ENCODE data around the gene MMP20. TPM values are rescaled to one million over a fixed set of nuclear protein-coding genes. Genes with fewer than 3 reads are reported as not detected.

MMP20 gene
- polyA plus RNA-seq, 1 of the 3 experiments (the other 2 are of a cell fraction) = not detected

DNA sequence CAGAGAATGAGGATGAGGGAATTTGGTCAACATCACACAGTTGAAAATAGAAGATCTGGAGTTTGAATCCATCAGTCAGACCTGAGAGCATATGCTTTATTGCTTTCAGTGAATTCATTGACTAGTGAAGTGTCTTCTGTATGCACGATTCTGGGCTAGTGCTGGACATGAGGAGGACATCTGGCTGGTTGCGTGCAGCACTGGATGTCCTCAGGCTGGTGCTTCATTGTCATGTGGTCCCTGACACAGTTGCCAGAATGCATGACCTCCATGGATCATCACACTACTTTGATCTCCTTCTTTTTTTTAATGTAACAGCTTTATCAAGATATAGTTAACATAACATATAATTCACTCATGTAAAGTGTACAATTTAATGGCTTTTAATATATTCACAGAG is 50.1 kb downstream of the MMP20 start:
- H3K4me2 ChIP-seq = no peak overlapping the region
- no peaks in the 10 kb centered on the region for H3K9me3 ChIP-seq
- POLR2A ChIA-PET = no interaction called here
- no peaks in the 10 kb centered on the region for H3K36me3 ChIP-seq (replicated peaks in 1 of 2; ENCODE audit: control insufficient read depth in 1 of 2, insufficient read depth in 2 of 2, low read length in 1 of 2)
- no peak overlapping the region for H2AFZ ChIP-seq (ENCODE audit: low read depth)
- no peak for TF ChIP-seq RAD21 (IDR thresholded peaks at IDR 0.05; ENCODE audit: low read length)
- TF ChIP-seq USF1 (IDR thresholded peaks at IDR 0.05; ENCODE audit: borderline replicate concordance, low read depth) = no peak
- TF ChIP-seq TEAD4 (IDR thresholded peaks at IDR 0.05; ENCODE audit: borderline replicate concordance, insufficient read depth) = no peak
- no peak for TF ChIP-seq RCOR1 (IDR thresholded peaks at IDR 0.05; ENCODE audit: low read length)
- TF ChIP-seq SIN3A (IDR thresholded peaks at IDR 0.05; ENCODE audit: borderline replicate concordance, low read depth, low read length) = no peak
- no peak for TF ChIP-seq GATA2 (CRISPR knock-in tag; IDR thresholded peaks at IDR 0.05)
- H3K4me1 ChIP-seq (ENCODE audit: control insufficient read depth in 1 of 2, insufficient read depth in 2 of 2, low read depth in 1 of 2, low read length in 1 of 2) = peaks cover 0 to 8% of the 10 kb centered on the region in 2 experiments; a peak in 1 of 4 replicates
- WGBS (ENCODE audit: low lambda C conversion rate) = 40% methylated on average over 1 of the region's 2 CpGs
- no peaks in the 10 kb centered on the region for H3F3A ChIP-seq (replicated peaks; ENCODE audit: insufficient read depth)
- no peaks in the 10 kb centered on the region for H3K27me3 ChIP-seq (ENCODE audit: insufficient read depth)
- H3K4me3 ChIP-seq (ENCODE audit: low read depth in 2 of 2, low read length in 1 of 2) = no peak overlapping the region
- DNase-seq = no peak
- no peaks in the 10 kb centered on the region for H4K20me1 ChIP-seq (ENCODE audit: insufficient read depth)
- no peak overlapping the region for H3K9ac ChIP-seq
- no peaks in the 10 kb centered on the region for H3K79me2 ChIP-seq (ENCODE audit: insufficient read depth)
- no peak overlapping the region for H3K27ac ChIP-seq (ENCODE audit: low read depth in 2 of 2, low read length in 1 of 2)
- H3K9me2 ChIP-seq = no peaks in the 10 kb centered on the region
- CTCF ChIA-PET = no interaction called here

DNA sequence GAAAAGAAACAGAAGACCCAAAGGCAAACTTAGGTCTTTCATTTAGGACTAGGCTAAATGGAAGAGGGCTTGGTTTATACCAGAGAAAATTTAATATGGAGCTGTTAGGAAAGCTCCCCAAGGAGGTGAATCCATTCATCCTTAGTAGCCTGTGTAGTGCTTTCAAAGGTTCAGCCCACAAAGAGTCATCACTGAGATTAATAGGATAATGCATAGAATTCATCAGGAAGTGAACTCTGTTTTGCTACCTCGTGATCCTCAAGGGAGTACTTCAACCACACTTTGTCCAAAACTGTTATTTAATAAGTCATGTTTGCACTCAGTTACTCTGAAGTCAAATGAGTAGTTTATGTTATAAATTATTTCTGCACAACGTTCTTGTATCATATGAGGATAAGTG is 51.3 kb downstream of the MMP20 start:
- H3K9me2 ChIP-seq = no peaks in the 10 kb centered on the region
- POLR2A ChIA-PET = no interaction called here
- peaks cover 0 to 8% of the 10 kb centered on the region in 2 experiments; a peak in 1 of 4 replicates for H3K4me1 ChIP-seq (ENCODE audit: control insufficient read depth in 1 of 2, insufficient read depth in 2 of 2, low read depth in 1 of 2, low read length in 1 of 2)
- H3K79me2 ChIP-seq (ENCODE audit: insufficient read depth) = no peaks in the 10 kb centered on the region
- H2AFZ ChIP-seq (ENCODE audit: low read depth) = peak overlapping the region; percentile 48; the same call in 1 of the 2 replicates
- no peaks in the 10 kb centered on the region for H3K36me3 ChIP-seq (replicated peaks in 1 of 2; ENCODE audit: control insufficient read depth in 1 of 2, insufficient read depth in 2 of 2, low read length in 1 of 2)
- no peaks in the 10 kb centered on the region for H3K27me3 ChIP-seq (ENCODE audit: insufficient read depth)
- no peaks in the 10 kb centered on the region for H4K20me1 ChIP-seq (ENCODE audit: insufficient read depth)
- CTCF ChIA-PET = no interaction called here
- DNase-seq = no peak
- H3K9ac ChIP-seq = no peak overlapping the region
- no peak for TF ChIP-seq USF2 (IDR thresholded peaks at IDR 0.05; ENCODE audit: borderline replicate concordance, low read depth, low read length)
- TF ChIP-seq FOXJ3 (CRISPR knock-in tag; IDR thresholded peaks at IDR 0.05) = no peak
- TF ChIP-seq ELF1 (IDR thresholded peaks at IDR 0.05) = peak; percentile 37; the same call in 1 of the 2 replicates
- no peak for TF ChIP-seq GATA2 (CRISPR knock-in tag; IDR thresholded peaks at IDR 0.05)
- TF ChIP-seq, protein P1, sequence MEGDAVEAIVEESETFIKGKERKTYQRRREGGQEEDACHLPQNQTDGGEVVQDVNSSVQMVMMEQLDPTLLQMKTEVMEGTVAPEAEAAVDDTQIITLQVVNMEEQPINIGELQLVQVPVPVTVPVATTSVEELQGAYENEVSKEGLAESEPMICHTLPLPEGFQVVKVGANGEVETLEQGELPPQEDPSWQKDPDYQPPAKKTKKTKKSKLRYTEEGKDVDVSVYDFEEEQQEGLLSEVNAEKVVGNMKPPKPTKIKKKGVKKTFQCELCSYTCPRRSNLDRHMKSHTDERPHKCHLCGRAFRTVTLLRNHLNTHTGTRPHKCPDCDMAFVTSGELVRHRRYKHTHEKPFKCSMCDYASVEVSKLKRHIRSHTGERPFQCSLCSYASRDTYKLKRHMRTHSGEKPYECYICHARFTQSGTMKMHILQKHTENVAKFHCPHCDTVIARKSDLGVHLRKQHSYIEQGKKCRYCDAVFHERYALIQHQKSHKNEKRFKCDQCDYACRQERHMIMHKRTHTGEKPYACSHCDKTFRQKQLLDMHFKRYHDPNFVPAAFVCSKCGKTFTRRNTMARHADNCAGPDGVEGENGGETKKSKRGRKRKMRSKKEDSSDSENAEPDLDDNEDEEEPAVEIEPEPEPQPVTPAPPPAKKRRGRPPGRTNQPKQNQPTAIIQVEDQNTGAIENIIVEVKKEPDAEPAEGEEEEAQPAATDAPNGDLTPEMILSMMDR (IDR thresholded peaks at IDR 0.05) = no peak
- TF ChIP-seq TAF1 (IDR thresholded peaks at IDR 0.05; ENCODE audit: borderline replicate concordance, low read depth, low read length) = no peak
- peak; percentile 57; the same call in 1 of the 2 replicates for TF ChIP-seq FOSL2 (IDR thresholded peaks at IDR 0.05; ENCODE audit: borderline replicate concordance, low read depth)
- TF ChIP-seq, protein P2, sequence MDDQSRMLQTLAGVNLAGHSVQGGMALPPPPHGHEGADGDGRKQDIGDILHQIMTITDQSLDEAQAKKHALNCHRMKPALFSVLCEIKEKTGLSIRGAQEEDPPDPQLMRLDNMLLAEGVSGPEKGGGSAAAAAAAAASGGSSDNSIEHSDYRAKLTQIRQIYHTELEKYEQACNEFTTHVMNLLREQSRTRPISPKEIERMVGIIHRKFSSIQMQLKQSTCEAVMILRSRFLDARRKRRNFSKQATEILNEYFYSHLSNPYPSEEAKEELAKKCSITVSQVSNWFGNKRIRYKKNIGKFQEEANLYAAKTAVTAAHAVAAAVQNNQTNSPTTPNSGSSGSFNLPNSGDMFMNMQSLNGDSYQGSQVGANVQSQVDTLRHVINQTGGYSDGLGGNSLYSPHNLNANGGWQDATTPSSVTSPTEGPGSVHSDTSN (IDR thresholded peaks at IDR 0.05) = no peak
- peak; percentile 63 for TF ChIP-seq JUND (IDR thresholded peaks at IDR 0.05)
- no peaks in the 10 kb centered on the region for H3F3A ChIP-seq (replicated peaks; ENCODE audit: insufficient read depth)
- 6% methylated on average over 2 of the region's 2 CpGs for WGBS (ENCODE audit: low lambda C conversion rate)
- H3K27ac ChIP-seq (ENCODE audit: low read depth in 2 of 2, low read length in 1 of 2) = no peak overlapping the region
- H3K4me2 ChIP-seq = no peak overlapping the region
- H3K4me3 ChIP-seq (ENCODE audit: low read depth in 2 of 2, low read length in 1 of 2) = no peak overlapping the region
- no peaks in the 10 kb centered on the region for H3K9me3 ChIP-seq

Data from SK-N-SH (cell line).